ENCODE results near the gene GNRH2. TPM values are rescaled to one million over a fixed set of nuclear protein-coding genes. Genes with fewer than 3 reads are reported as not detected.
"Not testable (repeated sequence)": the region's sequence is repeated elsewhere in the genome, so short reads cannot be mapped to it uniquely, and the experiment has no call there.

The GNRH2 gene
- total and polyA plus RNA-seq, 2 donors (not counting 3 experiments of a cell fraction or from before 2014, with no cell fraction given), result 1.9 TPM; not detected in 1

GRCh38 chr20:3014662-3015061 is 28.8 kb upstream of the GNRH2 start:
- no peak overlapping the region for H3K4me2 ChIP-seq (ENCODE audit: insufficient read depth, low read length)
- H3K9me1 ChIP-seq (replicated peaks; ENCODE audit: control insufficient read depth, extremely low read depth, insufficient read depth, low read length), result no peaks in the 10 kb centered on the region
- dilution Hi-C loops (cut with MboI; ENCODE audit: extremely low pct_ligation_motif_present, low sequenced_read_pairs), result no loop called here
- H2AFZ ChIP-seq (ENCODE audit: low read depth, low read length), result no peak overlapping the region
- ChIA-PET CTCF (interaction anchor here (1.1 to 1.6 kb wide), 3 partner anchors 39 to 107 kb away, joined by 3 read pairs; no protein-coding TSS in a partner anchor), POLR2A (no interaction called here)
- H3K9ac ChIP-seq (replicated peaks; ENCODE audit: extremely low read depth, insufficient read depth, low read length), result no peak overlapping the region
- no peak for TF ChIP-seq POLR2AphosphoS5 (IDR thresholded peaks at IDR 0.05; ENCODE audit: insufficient read depth, low read depth, low read length)
- TF ChIP-seq FOS (IDR thresholded peaks at IDR 0.05; ENCODE audit: borderline replicate concordance, insufficient read depth, low read length), result no peak
- no peak for TF ChIP-seq MYC (IDR thresholded peaks at IDR 0.05; ENCODE audit: low read depth, low read length)
- no peak for TF ChIP-seq EZH2 (IDR thresholded peaks at IDR 0.05; ENCODE audit: borderline replicate concordance, low read depth, low read length, severe bottlenecking)
- TF ChIP-seq GATA2 (IDR thresholded peaks at IDR 0.05; ENCODE audit: insufficient read depth, insufficient read length, low read depth, low read length), result no peak
- no peak for TF ChIP-seq CTCF (IDR thresholded peaks at IDR 0.05; ENCODE audit: extremely low read depth in 1 of 2, insufficient read depth in 1 of 2, low read depth in 1 of 2, low read length in 2 of 2)
- TF ChIP-seq MAX (IDR thresholded peaks at IDR 0.05; ENCODE audit: insufficient read depth, insufficient read length), result no peak
- DNase-seq (ENCODE audit: low read depth, low spot score), result no peak
- H3K36me3 ChIP-seq (ENCODE audit: control insufficient read depth in 2 of 2, extremely low read depth in 1 of 2, insufficient read depth in 2 of 2, low read length in 2 of 2), result peaks cover 0 to 4% of the 10 kb centered on the region in 2 experiments
- intact Hi-C loops (cut with micrococcal nuclease), result no loop called here
- no peaks in the 10 kb centered on the region for H4K20me1 ChIP-seq (replicated peaks; ENCODE audit: control insufficient read depth, extremely low read depth, insufficient read depth, low read length)
- H3K4me3 ChIP-seq (replicated peaks in 1 of 3; ENCODE audit: insufficient read depth in 1 of 3, low read depth in 1 of 3, low read length in 3 of 3), result no peak overlapping the region
- no peak overlapping the region for H3K27ac ChIP-seq (ENCODE audit: insufficient read depth, low read depth, low read length)
- no peak for FAIRE-seq
- no peaks in the 10 kb centered on the region for H3K79me2 ChIP-seq (ENCODE audit: control insufficient read depth, insufficient read depth, low read length)
- BruUV-seq (replicated peaks), result no TSS peak
- H3K4me1 ChIP-seq (ENCODE audit: control insufficient read depth, extremely low read depth, insufficient read depth, low read length), result no peaks in the 10 kb centered on the region
- no peaks in the 10 kb centered on the region for H3K9me3 ChIP-seq (replicated peaks; ENCODE audit: control insufficient read depth, insufficient read depth, low read length)
- no peaks in the 10 kb centered on the region for H3K27me3 ChIP-seq (ENCODE audit: control insufficient read depth in 2 of 2, insufficient read depth in 2 of 2, low read length in 2 of 2)

GRCh38 chr20:3015302-3015701 is 28.1 kb upstream of the GNRH2 start:
- H3K27ac ChIP-seq (ENCODE audit: insufficient read depth, low read depth, low read length); DNase-seq (ENCODE audit: low read depth, low spot score); H4K20me1 ChIP-seq (replicated peaks; ENCODE audit: control insufficient read depth, extremely low read depth, insufficient read depth, low read length); H3K9ac ChIP-seq (replicated peaks; ENCODE audit: extremely low read depth, insufficient read depth, low read length); H3K4me3 ChIP-seq (replicated peaks in 1 of 3; ENCODE audit: insufficient read depth in 1 of 3, low read depth in 1 of 3, low read length in 3 of 3); FAIRE-seq; H3K9me1 ChIP-seq (replicated peaks; ENCODE audit: control insufficient read depth, extremely low read depth, insufficient read depth, low read length); POLR2A ChIA-PET; H2AFZ ChIP-seq (ENCODE audit: low read depth, low read length); H3K27me3 ChIP-seq (ENCODE audit: control insufficient read depth in 2 of 2, insufficient read depth in 2 of 2, low read length in 2 of 2); BruUV-seq (replicated peaks); H3K79me2 ChIP-seq (ENCODE audit: control insufficient read depth, insufficient read depth, low read length); H3K4me1 ChIP-seq (ENCODE audit: control insufficient read depth, extremely low read depth, insufficient read depth, low read length); dilution Hi-C loops (cut with MboI; ENCODE audit: extremely low pct_ligation_motif_present, low sequenced_read_pairs); H3K9me3 ChIP-seq (replicated peaks; ENCODE audit: control insufficient read depth, insufficient read depth, low read length); intact Hi-C loops (cut with micrococcal nuclease); H3K4me2 ChIP-seq (ENCODE audit: insufficient read depth, low read length); H3K36me3 ChIP-seq (ENCODE audit: control insufficient read depth in 2 of 2, extremely low read depth in 1 of 2, insufficient read depth in 2 of 2, low read length in 2 of 2): not testable (repeated sequence)
- CTCF ChIA-PET, result interaction anchor here (1.1 to 1.6 kb wide), 3 partner anchors 38 to 108 kb away, joined by 3 read pairs; no protein-coding TSS in a partner anchor
